ENCODE data around the gene RNF213.

The RNF213 gene

DNA sequence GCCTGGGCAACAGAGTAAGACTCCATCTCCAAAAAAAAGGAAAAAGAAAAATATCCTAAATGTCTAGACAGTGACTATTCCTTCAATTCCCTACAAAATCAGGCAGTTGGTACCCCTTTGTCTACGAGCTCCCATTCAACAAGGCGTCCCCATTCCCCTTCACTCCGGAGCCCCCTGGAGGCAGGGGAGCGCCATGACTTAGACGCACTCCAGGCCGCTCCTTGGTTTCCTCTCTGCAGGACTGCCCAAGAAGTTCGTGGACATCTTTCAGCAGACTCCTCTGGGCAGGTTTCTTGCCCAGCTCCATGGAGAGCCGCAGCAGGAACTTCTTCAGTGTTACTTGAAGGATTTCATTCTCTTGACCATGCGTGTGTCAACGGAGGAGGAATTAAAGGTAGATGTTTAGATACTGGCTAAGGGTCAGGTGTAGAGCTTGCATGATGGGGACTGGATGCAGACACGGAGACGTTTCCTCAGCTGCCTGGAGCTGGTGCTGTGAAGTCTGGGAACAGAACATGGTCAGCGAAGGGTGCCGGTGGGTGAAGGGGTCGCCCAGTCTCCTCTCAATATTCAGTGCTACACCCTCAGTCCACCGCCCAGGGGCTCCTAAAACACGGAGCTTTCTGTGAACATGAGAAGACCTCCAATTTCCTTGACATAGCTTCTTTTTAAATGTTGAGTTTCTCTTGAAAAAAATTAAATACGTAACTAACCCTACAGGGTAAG lies 101.0 kb downstream of the RNF213 start:
- no peaks in the 10 kb centered on the region for H4K20me1 ChIP-seq (ENCODE audit: insufficient read depth, low read length)
- no peaks in the 10 kb centered on the region for H3K4me1 ChIP-seq (ENCODE audit: low read length)
- no peaks in the 10 kb centered on the region for H3K27me3 ChIP-seq (replicated peaks; ENCODE audit: insufficient read depth, low read length)
- H3K36me3 ChIP-seq (replicated peaks; ENCODE audit: insufficient read depth, low read length) = peaks cover 7% of the 10 kb centered on the region; the same call in 1 of the 2 replicates
- TF ChIP-seq, protein P1, sequence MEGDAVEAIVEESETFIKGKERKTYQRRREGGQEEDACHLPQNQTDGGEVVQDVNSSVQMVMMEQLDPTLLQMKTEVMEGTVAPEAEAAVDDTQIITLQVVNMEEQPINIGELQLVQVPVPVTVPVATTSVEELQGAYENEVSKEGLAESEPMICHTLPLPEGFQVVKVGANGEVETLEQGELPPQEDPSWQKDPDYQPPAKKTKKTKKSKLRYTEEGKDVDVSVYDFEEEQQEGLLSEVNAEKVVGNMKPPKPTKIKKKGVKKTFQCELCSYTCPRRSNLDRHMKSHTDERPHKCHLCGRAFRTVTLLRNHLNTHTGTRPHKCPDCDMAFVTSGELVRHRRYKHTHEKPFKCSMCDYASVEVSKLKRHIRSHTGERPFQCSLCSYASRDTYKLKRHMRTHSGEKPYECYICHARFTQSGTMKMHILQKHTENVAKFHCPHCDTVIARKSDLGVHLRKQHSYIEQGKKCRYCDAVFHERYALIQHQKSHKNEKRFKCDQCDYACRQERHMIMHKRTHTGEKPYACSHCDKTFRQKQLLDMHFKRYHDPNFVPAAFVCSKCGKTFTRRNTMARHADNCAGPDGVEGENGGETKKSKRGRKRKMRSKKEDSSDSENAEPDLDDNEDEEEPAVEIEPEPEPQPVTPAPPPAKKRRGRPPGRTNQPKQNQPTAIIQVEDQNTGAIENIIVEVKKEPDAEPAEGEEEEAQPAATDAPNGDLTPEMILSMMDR (IDR thresholded peaks at IDR 0.05; ENCODE audit: low read length) = peak; percentile 28
- TF ChIP-seq EZH2 (optimal IDR thresholded peaks at IDR 0.05; ENCODE audit: low read depth, low read length) = no peak
- no peak for TF ChIP-seq EZH2phosphoT487 (IDR thresholded peaks at IDR 0.05; ENCODE audit: low read length)
- no peaks in the 10 kb centered on the region for H3K9me2 ChIP-seq (replicated peaks; ENCODE audit: insufficient read depth, low read length)
- no peak overlapping the region for H3K27ac ChIP-seq (ENCODE audit: low read length)
- no peaks in the 10 kb centered on the region for H3K9me3 ChIP-seq (replicated peaks; ENCODE audit: insufficient read depth, low read length)
- no peak overlapping the region for H3K4me2 ChIP-seq (ENCODE audit: low read depth, low read length)
- DNase-seq = no peak
- no peak overlapping the region for H2AFZ ChIP-seq (ENCODE audit: low read length)
- no peak overlapping the region for H3K9ac ChIP-seq (ENCODE audit: low read length)
- H3F3A ChIP-seq (ENCODE audit: insufficient read depth, low read length) = no peaks in the 10 kb centered on the region
- H3K4me3 ChIP-seq (ENCODE audit: low read length) = no peak overlapping the region
- H3K79me2 ChIP-seq (ENCODE audit: low read length) = no peaks in the 10 kb centered on the region

DNA sequence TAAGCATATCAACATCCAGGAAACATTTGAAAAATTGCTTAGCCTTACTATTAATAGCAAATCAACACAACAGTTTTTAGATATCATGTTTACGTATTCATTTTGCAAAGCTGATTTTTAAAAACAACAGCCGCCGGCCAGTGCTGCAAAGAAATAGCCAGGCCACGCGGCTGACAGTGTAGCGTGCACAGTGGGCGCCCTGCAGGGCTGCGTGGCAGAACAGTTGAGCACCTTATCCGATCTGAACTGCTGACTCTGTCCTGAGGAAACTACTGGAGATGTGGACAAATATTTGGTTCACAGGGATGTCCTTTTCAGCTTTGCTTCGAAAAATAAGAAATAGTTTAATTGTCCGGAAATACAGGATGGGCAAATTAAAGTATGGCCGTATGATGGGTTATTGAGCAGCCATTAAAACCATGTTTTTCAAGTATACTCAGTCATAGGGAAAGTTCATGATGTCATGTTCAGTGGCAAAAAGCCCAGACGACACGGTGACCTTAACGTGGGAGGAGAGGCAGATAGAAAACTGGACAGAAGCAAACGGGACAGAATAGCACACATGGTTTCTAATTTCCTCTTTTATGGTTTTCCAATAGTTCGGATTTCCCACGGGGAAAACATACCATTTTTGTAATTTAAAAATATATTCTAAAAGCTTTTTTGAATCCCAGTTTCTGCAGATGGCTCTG lies 101.9 kb downstream of the RNF213 start:
- H3K4me2 ChIP-seq (ENCODE audit: low read depth, low read length) = no peak overlapping the region
- no peaks in the 10 kb centered on the region for H3K9me2 ChIP-seq (replicated peaks; ENCODE audit: insufficient read depth, low read length)
- TF ChIP-seq, protein P1 (IDR thresholded peaks at IDR 0.05; ENCODE audit: low read length) = no peak
- TF ChIP-seq EZH2phosphoT487 (IDR thresholded peaks at IDR 0.05; ENCODE audit: low read length) (no peak), EZH2 (optimal IDR thresholded peaks at IDR 0.05; ENCODE audit: low read depth, low read length) (no peak)
- DNase-seq = no peak
- no peak overlapping the region for H2AFZ ChIP-seq (ENCODE audit: low read length)
- no peaks in the 10 kb centered on the region for H3K4me1 ChIP-seq (ENCODE audit: low read length)
- H3K9ac ChIP-seq (ENCODE audit: low read length) = no peak overlapping the region
- H3K9me3 ChIP-seq (replicated peaks; ENCODE audit: insufficient read depth, low read length) = no peaks in the 10 kb centered on the region
- H3K36me3 ChIP-seq (replicated peaks; ENCODE audit: insufficient read depth, low read length) = peaks cover 7% of the 10 kb centered on the region; the same call in 1 of the 2 replicates
- H3K27me3 ChIP-seq (replicated peaks; ENCODE audit: insufficient read depth, low read length) = no peaks in the 10 kb centered on the region
- H3K4me3 ChIP-seq (ENCODE audit: low read length) = no peak overlapping the region
- no peaks in the 10 kb centered on the region for H3F3A ChIP-seq (ENCODE audit: insufficient read depth, low read length)
- no peak overlapping the region for H3K27ac ChIP-seq (ENCODE audit: low read length)
- H4K20me1 ChIP-seq (ENCODE audit: insufficient read depth, low read length) = no peaks in the 10 kb centered on the region
- H3K79me2 ChIP-seq (ENCODE audit: low read length) = no peaks in the 10 kb centered on the region

DNA sequence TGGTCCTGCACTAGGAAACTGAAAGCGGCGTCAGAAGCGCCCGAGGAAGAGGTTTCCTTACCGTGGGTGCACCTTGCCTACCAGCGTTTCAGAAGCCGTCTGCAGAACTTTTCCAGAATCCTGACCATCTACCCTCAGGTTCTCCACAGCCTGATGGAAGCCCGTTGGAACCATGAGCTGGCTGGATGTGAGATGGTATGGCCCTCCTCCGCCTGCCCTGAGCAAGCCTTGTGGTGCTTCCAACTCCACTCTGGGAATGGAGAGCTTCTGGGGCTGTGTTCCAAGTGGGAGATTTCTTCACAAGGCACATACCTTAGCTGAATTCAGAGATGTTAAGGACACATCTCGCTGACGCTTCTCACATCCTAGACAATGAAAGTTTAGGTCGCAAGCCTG lies 102.5 kb downstream of the RNF213 start:
- no peak overlapping the region for H2AFZ ChIP-seq (ENCODE audit: low read length)
- no peaks in the 10 kb centered on the region for H4K20me1 ChIP-seq (ENCODE audit: insufficient read depth, low read length)
- no peaks in the 10 kb centered on the region for H3F3A ChIP-seq (ENCODE audit: insufficient read depth, low read length)
- H3K4me3 ChIP-seq (ENCODE audit: low read length) = no peak overlapping the region
- H3K9me3 ChIP-seq (replicated peaks; ENCODE audit: insufficient read depth, low read length) = no peaks in the 10 kb centered on the region
- TF ChIP-seq EZH2phosphoT487 (IDR thresholded peaks at IDR 0.05; ENCODE audit: low read length) (no peak), EZH2 (optimal IDR thresholded peaks at IDR 0.05; ENCODE audit: low read depth, low read length) (no peak)
- TF ChIP-seq, protein P1 (IDR thresholded peaks at IDR 0.05; ENCODE audit: low read length) = no peak
- peaks cover 7% of the 10 kb centered on the region; the same call in 1 of the 2 replicates for H3K36me3 ChIP-seq (replicated peaks; ENCODE audit: insufficient read depth, low read length)
- H3K9ac ChIP-seq (ENCODE audit: low read length) = no peak overlapping the region
- H3K27ac ChIP-seq (ENCODE audit: low read length) = no peak overlapping the region
- H3K4me1 ChIP-seq (ENCODE audit: low read length) = no peaks in the 10 kb centered on the region
- no peaks in the 10 kb centered on the region for H3K79me2 ChIP-seq (ENCODE audit: low read length)
- DNase-seq = no peak
- H3K9me2 ChIP-seq (replicated peaks; ENCODE audit: insufficient read depth, low read length) = no peaks in the 10 kb centered on the region
- H3K4me2 ChIP-seq (ENCODE audit: low read depth, low read length) = no peak overlapping the region
- H3K27me3 ChIP-seq (replicated peaks; ENCODE audit: insufficient read depth, low read length) = no peaks in the 10 kb centered on the region
